Endodermal cell (in vitro differentiated cells): ENCODE data around the gene SMPD3. TPM values are rescaled to one million over a fixed set of nuclear protein-coding genes. Genes with fewer than 3 reads are reported as not detected.

Experiments used
- DNase-seq: peaks from one replicate; pipeline ENCODE4 v3.0.0-alpha.2; 2017
- H3K27ac ChIP-seq: 2 replicates; pipeline ENCODE4 v1.5.1; 2013; ENCODE audit warnings: mild to moderate bottlenecking, low read depth, low read length, moderate library complexity
- H3K27me3 ChIP-seq: 2 replicates; pipeline ENCODE4 v1.6.1; 2013; ENCODE audit warnings: mild to moderate bottlenecking, low read length, moderate library complexity; ENCODE audit not compliant: insufficient read depth, control insufficient read depth, poor library complexity, severe bottlenecking
- H3K36me3 ChIP-seq: 2 replicates; pipeline ENCODE4 v1.7.0; 2013; ENCODE audit warnings: mild to moderate bottlenecking, low read length, moderate library complexity; ENCODE audit not compliant: control insufficient read depth, insufficient read depth
- H3K4me1 ChIP-seq: one replicate; pipeline ENCODE4 v1.7.0; 2013; ENCODE audit warnings: low read length; ENCODE audit not compliant: control insufficient read depth, insufficient read depth
- H3K4me3 ChIP-seq: 2 replicates; pipeline ENCODE4 v1.5.1; 2013; ENCODE audit warnings: mild to moderate bottlenecking, low read length, moderate library complexity
- H3K9ac ChIP-seq: 2 replicates; pipeline ENCODE4 v1.6.1; 2013; ENCODE audit warnings: mild to moderate bottlenecking, low read length, moderate library complexity; ENCODE audit not compliant: poor library complexity, severe bottlenecking; ENCODE audit errors: extremely low read depth
- H3K9me3 ChIP-seq: 2 replicates; pipeline ENCODE4 v1.6.1; 2013; ENCODE audit warnings: mild to moderate bottlenecking, low read length, moderate library complexity; ENCODE audit not compliant: control insufficient read depth
- H3K27ac Mint-ChIP-seq: 2 replicates; pipeline ENCODE4 v1.8.0; 2020; ENCODE audit warnings: mixed read lengths
- H3K27me3 Mint-ChIP-seq: 2 replicates; pipeline ENCODE4 v1.8.0; 2021; ENCODE audit warnings: mild to moderate bottlenecking, mixed read lengths; ENCODE audit not compliant: insufficient read depth
- H3K36me3 Mint-ChIP-seq: 2 replicates; pipeline ENCODE4 v1.8.0; 2020; ENCODE audit warnings: low read depth, mixed read lengths
- H3K4me1 Mint-ChIP-seq: 2 replicates; pipeline ENCODE4 v1.8.0; 2020; ENCODE audit warnings: mixed read lengths
- H3K4me3 Mint-ChIP-seq: 2 replicates; pipeline ENCODE4 v1.8.0; 2020; ENCODE audit warnings: mild to moderate bottlenecking, moderate library complexity, mixed read lengths
- H3K9me3 Mint-ChIP-seq: 2 replicates; pipeline ENCODE4 v1.8.0; 2020; ENCODE audit warnings: mild to moderate bottlenecking, mixed read lengths
- whole genome bisulfite sequencing, 2 experiments: methylation state at CpG; one replicate each; pipeline versions ENCODE4 v1.1.5 to v1.1.7; 2013; ENCODE audit warnings: missing lambda C conversion rate in 2 of 2, mixed read lengths in 1 of 2; ENCODE audit not compliant: insufficient coverage in 1 of 2, insufficient read length in 1 of 2; 5-methylcytosine and 5-hydroxymethylcytosine counted together
- total RNA-seq, 2 donors: library from RNA; stranded (reverse); fragmentation: NEBNext Ultra II Directional in 1 of 2; extraction: Animal tissue kit (Norgen Biotek cat#: 25700) in 1 of 2; gene quantifications; 2 replicates in 1 of 2; 3 replicates in 1 of 2; pipeline ENCODE4 v1.2.1, GENCODE V29; 2021
- TF ChIP-seq, protein P1 (sequence below): fragments of 200-600 bp; sonication (generic); conservative IDR thresholded peaks from 2 replicates; pipeline ENCODE4 v1.5.0; 2021; ENCODE audit warnings: antibody characterized with exemption, mild to moderate bottlenecking

Gene SMPD3
- total RNA-seq, 2 donors from 2014 or later = 0.07 TPM; not detected in 1

DNA sequence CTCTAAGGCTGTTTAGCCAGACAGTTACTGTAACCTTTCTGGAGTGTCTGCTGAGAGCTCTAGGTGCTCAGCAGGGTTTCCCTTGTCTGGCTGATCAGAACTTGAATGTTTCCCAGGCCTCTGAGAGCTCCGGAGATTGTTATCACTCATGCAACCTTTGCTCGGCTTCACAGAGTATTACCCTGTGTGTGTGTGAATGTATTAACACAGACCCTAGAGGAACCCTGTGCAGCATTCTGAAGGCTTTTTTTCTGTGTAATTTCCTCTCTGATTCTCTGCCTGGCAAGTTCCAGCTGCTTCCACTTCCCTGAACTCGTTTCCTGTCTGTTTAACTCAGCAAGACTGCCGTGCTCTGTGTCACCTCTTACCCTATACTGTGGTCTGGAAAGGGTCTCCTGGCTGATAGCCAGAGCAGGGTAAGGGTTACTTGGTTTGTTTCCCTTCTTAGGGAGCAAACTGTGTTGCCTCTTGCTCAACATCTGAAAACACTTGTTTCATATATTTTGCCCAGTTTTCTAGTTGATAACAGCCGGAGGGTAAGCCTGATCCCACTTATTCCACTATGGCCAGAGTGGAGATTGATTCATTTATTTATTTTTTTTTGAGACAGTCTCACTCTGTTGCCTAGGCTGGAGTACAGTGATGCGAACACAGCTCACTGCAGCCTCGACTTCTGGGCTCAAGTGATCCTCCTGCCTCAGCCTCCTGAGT, 115.7 kb downstream of the SMPD3 start:
- H3K9me3 Mint-ChIP-seq = no peaks in the 10 kb centered on the region
- Histone ChIP-seq H3K27ac (peak overlapping the region; percentile 81), H3K27me3 (no peaks in the 10 kb centered on the region), H3K4me3 (peak overlapping the region; percentile 46), H3K9ac (peak overlapping the region; percentile 18), H3K4me1 (peaks cover 13% of the 10 kb centered on the region), H3K36me3 (peaks cover 47% of the 10 kb centered on the region), H3K9me3 (no peaks in the 10 kb centered on the region)
- no peak overlapping the region for H3K4me3 Mint-ChIP-seq
- H3K27ac Mint-ChIP-seq = peak overlapping the region; percentile 18
- DNase-seq = no peak
- no peaks in the 10 kb centered on the region for H3K27me3 Mint-ChIP-seq
- WGBS, 2 experiments = 81 to 100% methylated on average over 3 to 7 of the region's 7 CpGs
- H3K4me1 Mint-ChIP-seq = peaks cover 11% of the 10 kb centered on the region
- peaks cover 36% of the 10 kb centered on the region for H3K36me3 Mint-ChIP-seq
- TF ChIP-seq, protein P1, sequence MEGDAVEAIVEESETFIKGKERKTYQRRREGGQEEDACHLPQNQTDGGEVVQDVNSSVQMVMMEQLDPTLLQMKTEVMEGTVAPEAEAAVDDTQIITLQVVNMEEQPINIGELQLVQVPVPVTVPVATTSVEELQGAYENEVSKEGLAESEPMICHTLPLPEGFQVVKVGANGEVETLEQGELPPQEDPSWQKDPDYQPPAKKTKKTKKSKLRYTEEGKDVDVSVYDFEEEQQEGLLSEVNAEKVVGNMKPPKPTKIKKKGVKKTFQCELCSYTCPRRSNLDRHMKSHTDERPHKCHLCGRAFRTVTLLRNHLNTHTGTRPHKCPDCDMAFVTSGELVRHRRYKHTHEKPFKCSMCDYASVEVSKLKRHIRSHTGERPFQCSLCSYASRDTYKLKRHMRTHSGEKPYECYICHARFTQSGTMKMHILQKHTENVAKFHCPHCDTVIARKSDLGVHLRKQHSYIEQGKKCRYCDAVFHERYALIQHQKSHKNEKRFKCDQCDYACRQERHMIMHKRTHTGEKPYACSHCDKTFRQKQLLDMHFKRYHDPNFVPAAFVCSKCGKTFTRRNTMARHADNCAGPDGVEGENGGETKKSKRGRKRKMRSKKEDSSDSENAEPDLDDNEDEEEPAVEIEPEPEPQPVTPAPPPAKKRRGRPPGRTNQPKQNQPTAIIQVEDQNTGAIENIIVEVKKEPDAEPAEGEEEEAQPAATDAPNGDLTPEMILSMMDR = no peak

DNA sequence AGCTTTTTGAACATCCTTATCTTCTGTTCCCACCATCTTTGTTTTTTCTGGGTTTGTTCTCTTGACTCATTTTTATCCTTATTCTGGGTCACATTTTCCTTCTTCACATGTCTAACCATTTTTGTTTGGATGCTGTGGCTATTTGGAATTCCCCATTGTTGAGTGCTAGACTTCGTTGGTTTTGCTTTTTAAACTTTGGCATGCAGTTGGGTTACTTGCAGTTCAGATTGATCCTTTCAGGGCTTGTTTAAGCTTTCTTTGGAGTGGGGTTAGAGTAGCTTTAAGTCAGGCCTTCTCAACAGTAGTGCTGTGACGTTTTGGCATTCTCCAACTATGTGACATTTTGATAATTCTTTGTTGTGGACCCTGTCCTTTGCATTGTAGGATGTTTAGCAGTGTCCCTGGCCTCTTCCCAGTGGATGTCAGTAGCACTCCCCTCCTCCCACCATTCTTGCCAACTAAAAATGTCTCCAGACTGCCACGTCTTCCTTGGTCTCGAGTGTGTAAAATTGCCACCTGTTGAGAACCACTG, 116.4 kb downstream of the SMPD3 start:
- WGBS, 2 experiments = 73 to 85% methylated on average over 2 to 4 of the region's 4 CpGs
- TF ChIP-seq, protein P1 = no peak
- Mint-ChIP-seq H3K4me3 (no peak overlapping the region), H3K9me3 (no peaks in the 10 kb centered on the region), H3K27ac (peak overlapping the region; percentile 18), H3K36me3 (peaks cover 33% of the 10 kb centered on the region), H3K27me3 (no peaks in the 10 kb centered on the region), H3K4me1 (peaks cover 11% of the 10 kb centered on the region)
- Histone ChIP-seq H3K36me3 (peaks cover 46% of the 10 kb centered on the region), H3K4me1 (peaks cover 13% of the 10 kb centered on the region), H3K27ac (peak overlapping the region; percentile 81), H3K9ac (peak overlapping the region; percentile 47), H3K4me3 (peak overlapping the region; percentile 46), H3K9me3 (no peaks in the 10 kb centered on the region), H3K27me3 (no peaks in the 10 kb centered on the region)
- no peak for DNase-seq

DNA sequence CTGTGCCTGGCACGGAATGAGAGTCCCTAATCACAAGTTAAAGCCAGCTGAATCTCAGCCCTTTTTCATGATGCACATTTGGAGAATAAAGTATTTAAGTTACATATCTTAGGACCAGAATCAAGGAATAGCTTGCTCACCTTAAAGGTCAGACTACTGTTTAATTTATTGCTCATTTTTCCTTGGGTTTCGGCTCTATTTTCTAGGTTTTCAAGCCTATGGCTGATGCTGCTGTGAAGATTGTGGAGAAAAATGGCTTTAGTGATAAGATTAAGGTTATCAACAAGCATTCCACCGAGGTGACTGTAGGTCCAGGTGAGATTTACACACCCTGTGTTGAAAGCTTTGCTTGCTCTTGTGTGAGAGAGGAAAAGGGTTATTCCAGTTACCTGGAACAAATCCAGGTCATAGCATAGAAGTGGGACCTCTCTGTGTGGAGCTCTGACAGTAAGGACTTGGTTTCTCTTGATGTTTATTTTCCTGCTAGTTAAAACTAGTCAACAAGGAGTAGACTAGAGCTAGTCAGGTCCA, 119.4 kb downstream of the SMPD3 start:
- Histone ChIP-seq H3K9me3 (no peaks in the 10 kb centered on the region), H3K4me1 (peaks cover 13% of the 10 kb centered on the region), H3K27me3 (no peaks in the 10 kb centered on the region), H3K27ac (peak overlapping the region; percentile 6), H3K9ac (peak overlapping the region; percentile 54), H3K4me3 (peak overlapping the region; percentile 63), H3K36me3 (peaks cover 52% of the 10 kb centered on the region)
- DNase-seq = no peak
- peak overlapping the region; percentile 86 for H3K27ac Mint-ChIP-seq
- H3K27me3 Mint-ChIP-seq = no peaks in the 10 kb centered on the region
- H3K36me3 Mint-ChIP-seq = peaks cover 35% of the 10 kb centered on the region
- 0 to 26% methylated on average over 1 to 3 of the region's 3 CpGs for WGBS, 2 experiments
- no peak overlapping the region for H3K4me3 Mint-ChIP-seq
- TF ChIP-seq, protein P1 = no peak
- no peaks in the 10 kb centered on the region for H3K9me3 Mint-ChIP-seq
- peaks cover 11% of the 10 kb centered on the region for H3K4me1 Mint-ChIP-seq
